ENCODE measurements around the gene SOCS7. TPM values are rescaled to one million over a fixed set of nuclear protein-coding genes. Genes with fewer than 3 reads are reported as not detected.

The SOCS7 gene
- total RNA-seq, 2 experiments from 2014 or later: 18.1 to 21.7 TPM

DNA sequence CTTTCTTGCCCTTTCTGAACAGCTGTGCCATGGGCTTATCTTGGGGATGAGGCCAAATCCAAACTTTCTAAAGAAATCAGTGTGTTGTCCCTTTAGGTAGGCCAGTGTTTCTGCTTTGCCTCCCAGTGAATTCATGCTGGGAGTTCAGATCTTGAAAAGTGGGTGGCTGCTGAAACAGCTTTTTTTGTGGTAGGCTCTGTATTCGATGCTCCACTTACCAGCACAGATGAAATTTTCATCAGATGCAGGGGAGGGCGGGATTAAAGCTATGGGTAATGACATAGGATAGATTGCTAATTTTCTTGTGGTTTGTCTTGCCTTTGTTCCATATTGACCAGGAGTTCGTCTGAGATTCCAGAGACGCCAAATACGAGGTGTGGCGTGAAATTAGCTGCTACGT, 2.8 kb downstream of the SOCS7 start:
- ChIA-PET POLR2A (interaction anchor here (0.9 to 1.5 kb wide), 2 partner anchors 10 to 500 kb away, joined by 3 to 4 read pairs; no protein-coding TSS in a partner anchor), CTCF (interaction anchor here (0.7 to 12.0 kb wide), 6 partner anchors 23 to 317 kb away, joined by 3 to 265 read pairs (median 4); no protein-coding TSS in a partner anchor)
- Mint-ChIP-seq H3K4me3 (no peak overlapping the region), H3K27ac (no peak overlapping the region), H3K9me3 (no peaks in the 10 kb centered on the region), H3K4me1 (ENCODE audit: low read depth) (peaks cover 57% of the 10 kb centered on the region), H3K36me3 (no peaks in the 10 kb centered on the region), H3K27me3 (no peaks in the 10 kb centered on the region)
- no peak for DNase-seq
- intact Hi-C loops (cut with micrococcal nuclease): no loop called here

DNA sequence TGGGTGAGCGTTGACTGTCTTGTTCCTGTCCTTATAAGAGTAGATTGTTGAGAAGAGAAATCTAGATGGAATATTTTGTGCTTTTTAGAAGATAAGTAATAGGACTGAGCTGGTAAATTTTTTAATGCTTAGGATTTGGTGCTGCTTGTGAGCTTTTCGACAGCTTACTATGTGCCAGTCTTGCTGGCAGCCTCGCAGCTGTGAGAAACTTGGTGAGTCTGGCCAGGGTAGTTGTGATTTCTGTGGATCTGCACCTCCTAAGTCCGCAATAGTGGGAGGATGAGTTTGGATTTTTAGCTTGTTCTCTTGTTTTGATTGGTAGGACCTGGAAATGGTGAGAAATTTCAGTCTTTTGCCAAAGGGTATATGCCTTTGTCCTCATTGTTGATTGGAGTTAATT, 3.6 kb downstream of the SOCS7 start:
- DNase-seq: no peak
- Mint-ChIP-seq H3K27ac (no peak overlapping the region), H3K27me3 (no peaks in the 10 kb centered on the region), H3K4me3 (no peak overlapping the region), H3K36me3 (no peaks in the 10 kb centered on the region), H3K4me1 (ENCODE audit: low read depth) (peaks cover 53% of the 10 kb centered on the region), H3K9me3 (no peaks in the 10 kb centered on the region)
- CTCF ChIA-PET: interaction anchor here (1.5 to 12.0 kb wide), 4 partner anchors 28 to 154 kb away, joined by 4 to 265 read pairs (median 4); no protein-coding TSS in a partner anchor
- intact Hi-C loops (cut with micrococcal nuclease): no loop called here
- POLR2A ChIA-PET: no interaction called here

DNA sequence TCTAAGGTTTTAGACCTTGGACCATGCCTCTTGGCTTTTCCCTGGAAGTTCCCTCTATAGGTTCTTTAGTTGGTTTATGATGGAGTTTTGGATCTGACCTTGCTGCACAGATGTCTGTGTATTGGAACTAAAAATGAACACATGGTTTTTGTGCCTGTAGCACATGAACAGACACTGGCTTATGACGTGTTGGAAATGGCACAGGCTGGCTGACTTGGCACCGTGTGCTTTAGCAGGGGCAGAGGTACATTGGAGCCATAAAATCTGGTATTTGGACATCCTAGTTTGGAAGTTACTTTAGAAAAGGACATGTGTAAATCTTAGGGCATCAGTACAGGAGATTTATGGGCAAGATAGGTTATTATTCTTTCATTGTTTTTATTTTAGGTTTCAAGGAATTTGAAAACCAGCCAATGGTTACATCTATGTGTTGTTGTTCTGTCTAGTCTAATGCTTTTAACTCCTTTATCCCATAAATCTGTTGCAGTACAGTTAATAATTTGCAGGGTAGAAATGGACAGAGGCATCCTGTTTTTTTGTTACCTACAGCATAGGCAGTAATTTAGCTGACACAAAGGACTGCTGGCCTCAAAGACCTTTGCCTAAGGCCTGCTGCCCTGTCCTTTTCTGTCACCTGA, 6.0 kb downstream of the SOCS7 start:
- no peak overlapping the region for H3K27ac Mint-ChIP-seq
- CTCF ChIA-PET: interaction anchor here (0.9 to 2.0 kb wide), 2 partner anchors 8 to 57 kb away, joined by 3 to 8 read pairs; no protein-coding TSS in a partner anchor
- H3K4me3 Mint-ChIP-seq: no peak overlapping the region
- POLR2A ChIA-PET: no interaction called here
- DNase-seq: no peak
- H3K36me3 Mint-ChIP-seq: no peaks in the 10 kb centered on the region
- no peaks in the 10 kb centered on the region for H3K27me3 Mint-ChIP-seq
- peaks cover 43% of the 10 kb centered on the region for H3K4me1 Mint-ChIP-seq (ENCODE audit: low read depth)
- H3K9me3 Mint-ChIP-seq: no peaks in the 10 kb centered on the region
- intact Hi-C loops (cut with micrococcal nuclease): no loop called here

DNA sequence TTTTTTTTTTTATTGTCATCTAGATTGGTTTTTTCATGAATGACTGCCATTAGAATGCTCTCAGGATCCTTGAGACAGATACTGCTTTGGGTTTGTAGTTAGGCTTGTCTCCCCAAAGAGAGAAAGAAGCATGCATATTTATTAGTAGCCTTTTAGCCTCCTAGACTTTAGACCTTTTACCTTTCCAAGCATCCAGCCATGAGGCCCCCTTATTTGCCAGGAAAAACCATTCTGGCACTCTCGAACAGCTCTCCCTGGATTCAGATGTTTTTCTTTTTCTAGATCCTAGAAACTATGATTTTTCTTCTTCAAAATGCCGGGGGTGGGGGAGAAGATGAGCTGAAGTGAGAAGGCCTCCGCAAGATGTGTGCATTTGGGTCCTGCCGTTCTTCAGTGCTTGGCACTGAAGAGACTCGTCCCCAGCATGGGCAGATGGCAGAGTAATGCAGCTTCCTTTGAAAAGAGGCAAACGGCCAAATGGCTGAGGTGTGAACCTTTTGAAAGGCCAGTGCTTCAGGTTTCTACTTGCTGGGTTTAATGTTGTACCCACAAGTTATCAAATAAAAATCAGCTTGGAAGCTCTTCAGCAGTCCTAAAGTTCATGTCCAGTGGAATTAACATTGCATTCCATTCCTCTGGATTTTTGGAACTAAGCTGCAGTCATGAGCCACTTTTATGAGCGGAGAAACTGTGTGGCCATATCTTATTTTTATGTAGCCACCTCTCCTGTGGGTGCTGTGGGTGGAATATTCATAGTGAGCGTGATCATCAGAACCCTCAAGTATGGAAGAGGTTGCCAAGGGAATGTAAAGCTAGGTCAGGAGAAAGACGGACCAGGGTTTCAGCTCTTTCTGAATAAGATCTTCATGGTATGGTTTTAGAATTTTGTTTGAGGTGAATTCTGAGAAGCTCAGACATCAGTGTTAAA, 7.2 kb downstream of the SOCS7 start:
- intact Hi-C loops (cut with micrococcal nuclease): no loop called here
- no peak for DNase-seq
- ChIA-PET CTCF (interaction anchor here (0.7 to 6.1 kb wide), 4 partner anchors 10 to 443 kb away, joined by 3 to 52 read pairs (median 6); no protein-coding TSS in a partner anchor), POLR2A (interaction anchor here (1.0 kb wide), 1 partner anchor 9 kb away, joined by 3 read pairs; no protein-coding TSS in a partner anchor)
- H3K27ac Mint-ChIP-seq: no peak overlapping the region
- no peaks in the 10 kb centered on the region for H3K36me3 Mint-ChIP-seq
- no peaks in the 10 kb centered on the region for H3K27me3 Mint-ChIP-seq
- H3K9me3 Mint-ChIP-seq: no peaks in the 10 kb centered on the region
- peaks cover 32% of the 10 kb centered on the region for H3K4me1 Mint-ChIP-seq (ENCODE audit: low read depth)
- no peak overlapping the region for H3K4me3 Mint-ChIP-seq

DNA sequence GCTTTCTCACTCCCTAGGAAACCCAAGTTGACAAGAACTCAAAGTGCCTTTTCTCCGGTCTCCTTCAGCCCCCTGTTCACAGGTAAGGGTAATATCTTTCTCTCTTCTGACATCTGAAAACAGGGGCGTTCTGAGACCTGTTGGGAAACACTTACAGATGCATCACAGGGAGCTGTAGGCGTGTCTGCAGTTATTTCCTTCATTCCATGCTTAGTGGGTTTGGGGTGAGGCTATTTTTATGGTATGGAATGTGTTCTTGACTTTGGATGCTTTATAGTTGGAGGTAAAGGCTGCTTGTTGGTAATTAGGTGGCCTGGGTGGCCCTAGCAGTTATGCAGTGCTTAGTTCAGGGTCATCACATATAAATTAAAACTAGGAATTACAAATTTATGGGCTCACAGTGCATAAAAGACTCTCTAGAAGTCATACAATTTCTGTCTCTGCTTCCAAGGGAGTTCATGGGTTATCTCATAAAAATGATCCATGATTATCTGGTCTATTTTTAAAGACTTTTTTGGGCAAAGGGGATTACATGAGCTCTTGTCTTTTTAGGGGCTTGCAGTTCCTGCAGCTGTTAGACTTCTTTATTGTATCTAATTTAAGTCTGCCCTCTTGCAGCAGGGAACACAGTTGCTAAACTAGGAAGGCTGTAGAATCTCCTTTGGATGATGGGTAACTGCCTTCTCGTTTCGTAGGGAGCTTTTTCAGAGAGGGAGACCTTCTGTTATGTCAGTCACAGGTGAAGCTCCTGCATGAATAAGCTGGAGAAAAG, 10.2 kb downstream of the SOCS7 start:
- Mint-ChIP-seq H3K36me3 (peaks cover 6% of the 10 kb centered on the region), H3K9me3 (no peaks in the 10 kb centered on the region), H3K4me3 (no peak overlapping the region), H3K27ac (no peak overlapping the region), H3K4me1 (ENCODE audit: low read depth) (peaks cover 9% of the 10 kb centered on the region), H3K27me3 (no peaks in the 10 kb centered on the region)
- POLR2A ChIA-PET: no interaction called here
- CTCF ChIA-PET: interaction anchor here (1.0 to 6.1 kb wide), 2 partner anchors 13 to 196 kb away, joined by 3 to 52 read pairs; no protein-coding TSS in a partner anchor
- DNase-seq: no peak
- intact Hi-C loops (cut with micrococcal nuclease): no loop called here

DNA sequence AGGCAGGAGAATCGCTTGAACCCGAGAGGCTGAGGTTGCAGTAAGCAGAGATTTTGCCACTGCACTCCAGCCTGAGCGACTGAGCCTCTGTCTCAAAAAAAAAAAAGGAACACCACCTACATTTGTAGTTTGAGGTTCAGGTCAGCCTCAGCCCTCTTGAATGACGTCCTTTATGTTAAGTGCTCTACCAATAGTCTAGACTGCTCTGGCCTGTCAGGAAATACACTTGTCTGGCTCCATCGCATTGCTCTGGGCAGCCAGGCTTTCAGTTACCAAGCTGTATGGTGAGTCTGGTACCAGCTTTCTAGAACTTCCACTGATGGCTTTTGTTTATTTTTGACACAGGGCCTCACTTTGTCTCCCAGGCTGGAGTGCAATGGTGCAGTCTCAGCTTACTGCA, 11.4 kb downstream of the SOCS7 start:
- Mint-ChIP-seq H3K4me3 (no peak overlapping the region), H3K4me1 (ENCODE audit: low read depth) (no peaks in the 10 kb centered on the region), H3K36me3 (peaks cover 9% of the 10 kb centered on the region), H3K27ac (no peak overlapping the region), H3K9me3 (no peaks in the 10 kb centered on the region), H3K27me3 (no peaks in the 10 kb centered on the region)
- intact Hi-C loops (cut with micrococcal nuclease): no loop called here
- POLR2A ChIA-PET: no interaction called here
- DNase-seq: no peak
- CTCF ChIA-PET: interaction anchor here (1.0 to 6.1 kb wide), 3 partner anchors 14 to 195 kb away, joined by 3 to 52 read pairs (median 7); no protein-coding TSS in a partner anchor

DNA sequence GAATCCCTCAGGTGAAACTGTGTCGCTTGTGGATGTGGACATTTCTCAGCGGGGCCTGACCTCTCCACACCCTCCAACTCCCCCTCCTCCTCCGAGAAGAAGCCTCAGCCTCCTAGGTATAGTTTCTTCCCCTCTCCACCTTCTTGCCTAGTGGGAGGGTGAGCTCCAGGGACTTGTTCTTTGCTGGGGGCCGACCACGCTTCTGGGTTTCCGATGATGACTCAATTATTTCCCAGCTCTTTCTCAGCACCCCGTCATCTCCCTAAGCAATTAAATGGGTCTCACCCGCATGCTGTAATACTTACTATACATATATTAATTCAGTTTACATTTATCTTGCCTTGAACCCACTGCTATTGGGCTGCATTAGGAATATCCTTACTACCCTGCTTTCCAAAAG, 13.1 kb downstream of the SOCS7 start:
- H3K9me3 Mint-ChIP-seq: no peaks in the 10 kb centered on the region
- ChIA-PET POLR2A (interaction anchor here (1.3 kb wide), 1 partner anchor 13 kb away, joined by 5 read pairs; the partner anchor contains the start of gene SOCS7), CTCF (interaction anchor here (1.5 to 2.0 kb wide), 2 partner anchors 42 to 50 kb away, joined by 4 to 5 read pairs; no protein-coding TSS in a partner anchor)
- H3K27ac Mint-ChIP-seq: no peak overlapping the region
- intact Hi-C loops (cut with micrococcal nuclease): no loop called here
- H3K27me3 Mint-ChIP-seq: no peaks in the 10 kb centered on the region
- H3K4me1 Mint-ChIP-seq (ENCODE audit: low read depth): no peaks in the 10 kb centered on the region
- H3K4me3 Mint-ChIP-seq: no peak overlapping the region
- no peak for DNase-seq
- peaks cover 19% of the 10 kb centered on the region for H3K36me3 Mint-ChIP-seq

DNA sequence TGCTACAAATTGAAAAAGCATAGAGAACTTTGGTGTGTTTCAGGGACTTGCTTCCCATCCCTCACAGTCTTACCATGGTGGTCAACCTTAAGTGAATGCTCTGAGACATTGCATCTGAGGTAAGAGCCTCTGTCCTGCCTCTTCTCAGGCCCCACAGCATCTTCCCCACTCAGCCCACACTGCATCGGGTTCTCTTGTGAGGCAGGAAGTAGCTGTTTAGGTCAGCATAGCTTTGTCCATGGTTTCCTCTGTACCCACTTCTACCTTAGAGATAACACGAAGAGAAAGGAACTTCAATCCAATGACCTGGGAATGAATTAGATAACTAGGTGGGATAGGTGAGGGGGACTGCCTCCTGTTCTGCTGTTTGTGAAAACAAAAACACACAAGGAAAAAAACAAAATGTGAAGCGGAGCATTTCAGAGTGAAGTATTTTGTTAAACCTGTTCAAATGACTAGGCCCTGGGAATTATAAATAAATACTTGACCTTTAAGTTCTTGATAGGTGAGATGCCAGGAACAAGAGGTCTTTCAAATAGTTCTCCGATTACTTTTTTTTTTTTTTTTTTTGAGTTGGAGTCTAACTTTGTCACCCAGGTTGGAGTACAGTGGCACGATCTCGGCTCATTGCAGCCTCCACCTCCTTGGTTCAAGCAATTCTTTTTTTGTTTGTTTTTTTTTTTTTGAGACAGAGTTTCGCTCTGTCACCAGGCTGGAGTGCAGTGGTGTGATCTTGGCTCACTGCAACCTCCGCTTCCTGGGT, 17.7 kb downstream of the SOCS7 start:
- CTCF ChIA-PET: no interaction called here
- POLR2A ChIA-PET: no interaction called here
- no peak overlapping the region for H3K27ac Mint-ChIP-seq
- DNase-seq: no peak
- peaks cover 27% of the 10 kb centered on the region for H3K36me3 Mint-ChIP-seq
- H3K9me3 Mint-ChIP-seq: no peaks in the 10 kb centered on the region
- no peaks in the 10 kb centered on the region for H3K27me3 Mint-ChIP-seq
- no peaks in the 10 kb centered on the region for H3K4me1 Mint-ChIP-seq (ENCODE audit: low read depth)
- intact Hi-C loops (cut with micrococcal nuclease): no loop called here
- no peak overlapping the region for H3K4me3 Mint-ChIP-seq

DNA sequence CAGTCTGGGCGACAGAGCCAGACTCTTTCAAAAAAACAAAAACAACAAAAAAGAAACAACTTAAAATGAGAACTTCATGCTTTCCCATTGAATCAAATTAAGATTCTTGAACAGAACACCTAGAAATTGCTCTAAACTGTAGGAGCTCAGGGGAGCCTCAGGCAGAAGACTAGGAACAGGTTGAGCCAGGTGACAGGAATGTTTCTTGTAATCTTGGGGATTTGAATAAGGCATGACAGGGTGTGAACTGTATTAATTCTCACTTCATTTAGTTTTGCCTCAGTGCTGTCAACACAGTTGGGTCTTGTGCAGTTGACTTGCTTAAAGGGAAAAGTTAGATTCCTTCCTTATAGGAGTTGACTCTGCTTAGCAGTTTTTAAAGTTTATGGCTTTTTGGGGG, 27.8 kb downstream of the SOCS7 start:
- H3K4me1 Mint-ChIP-seq (ENCODE audit: low read depth): no peaks in the 10 kb centered on the region
- DNase-seq: no peak
- H3K36me3 Mint-ChIP-seq: peaks cover 16% of the 10 kb centered on the region
- H3K27me3 Mint-ChIP-seq: no peaks in the 10 kb centered on the region
- no peak overlapping the region for H3K4me3 Mint-ChIP-seq
- no peak overlapping the region for H3K27ac Mint-ChIP-seq
- intact Hi-C loops (cut with micrococcal nuclease): no loop called here
- ChIA-PET POLR2A (interaction anchor here (0.6 kb wide), 1 partner anchor 27 kb away, joined by 3 read pairs; no protein-coding TSS in a partner anchor), CTCF (interaction anchor here (3.2 kb wide), 1 partner anchor 30 kb away, joined by 14 read pairs; no protein-coding TSS in a partner anchor)
- no peaks in the 10 kb centered on the region for H3K9me3 Mint-ChIP-seq

DNA sequence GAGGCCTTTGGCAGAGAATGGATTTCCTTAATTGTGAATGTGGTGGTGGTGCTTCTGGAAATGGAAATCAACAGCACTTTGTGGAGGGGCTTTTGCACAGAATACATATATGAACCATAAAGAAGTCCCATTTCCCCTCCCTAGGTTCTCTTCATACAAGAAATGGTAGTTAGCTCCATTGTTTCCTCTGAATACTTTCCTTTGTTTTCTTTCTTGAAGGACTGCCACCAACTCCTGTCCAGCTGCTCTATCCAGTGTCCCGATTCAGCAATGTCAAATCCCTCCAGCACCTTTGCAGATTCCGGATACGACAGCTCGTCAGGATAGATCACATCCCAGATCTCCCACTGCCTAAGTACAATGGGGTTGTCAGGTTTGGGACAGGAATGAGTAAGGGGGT, 43.4 kb downstream of the SOCS7 start:
- intact Hi-C loops (cut with micrococcal nuclease): no loop called here
- Mint-ChIP-seq H3K27ac (no peak overlapping the region), H3K27me3 (no peaks in the 10 kb centered on the region), H3K36me3 (peaks cover 20% of the 10 kb centered on the region), H3K9me3 (no peaks in the 10 kb centered on the region), H3K4me1 (ENCODE audit: low read depth) (no peaks in the 10 kb centered on the region), H3K4me3 (no peak overlapping the region)
- ChIA-PET CTCF (interaction anchor here (1.2 kb wide), 1 partner anchor 45 kb away, joined by 4 read pairs; no protein-coding TSS in a partner anchor), POLR2A (no interaction called here)
- no peak for DNase-seq

DNA sequence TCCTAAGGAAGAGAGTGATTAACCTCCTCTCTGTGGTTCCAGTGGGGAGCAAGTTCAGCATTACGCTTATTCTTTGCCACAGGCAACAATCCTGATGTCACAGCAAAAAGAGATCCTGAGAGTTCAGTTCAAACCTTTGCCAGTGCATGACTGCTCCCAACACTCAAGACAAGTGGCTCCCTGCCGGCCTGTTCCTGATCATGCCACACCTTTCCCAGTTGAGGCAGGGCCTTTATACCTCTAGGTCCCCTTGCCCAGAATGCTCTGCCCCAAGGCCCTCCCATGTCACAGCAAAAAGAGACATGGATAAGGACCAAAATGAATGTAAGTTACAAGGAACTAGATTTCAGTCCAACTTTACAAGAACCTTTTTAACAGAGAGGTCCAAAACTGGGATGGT, 45.6 kb downstream of the SOCS7 start:
- no peaks in the 10 kb centered on the region for H3K9me3 Mint-ChIP-seq
- intact Hi-C loops (cut with micrococcal nuclease): no loop called here

More for the DNA sequence above, 45.6 kb downstream of the SOCS7 start:
- Mint-ChIP-seq H3K36me3 (peaks cover 23% of the 10 kb centered on the region), H3K27me3 (no peaks in the 10 kb centered on the region), H3K4me3 (no peak overlapping the region), H3K27ac (no peak overlapping the region), H3K4me1 (ENCODE audit: low read depth) (no peaks in the 10 kb centered on the region)
- CTCF ChIA-PET: no interaction called here
- POLR2A ChIA-PET: no interaction called here
- no peak for DNase-seq
